ENCODE measurements around the gene SNURF.
"Not testable (repeated sequence)": the region's sequence is repeated elsewhere in the genome, so short reads cannot be mapped to it uniquely, and the experiment has no call there.

The SNURF gene

GRCh38 chr15:24971052-24971451, 16.3 kb downstream of the SNURF start:
- no peak for DNase-seq (ENCODE audit: low spot score)

- DNase-seq (ENCODE audit: low spot score): no peak
Observed at GRCh38 chr15:24971772-24972171, 17.0 kb downstream of the SNURF start.

GRCh38 chr15:24972707-24973106, 17.9 kb downstream of the SNURF start:
- not testable (repeated sequence) for DNase-seq (ENCODE audit: low spot score)

- DNase-seq (ENCODE audit: low spot score): no peak
Observed at GRCh38 chr15:24976932-24977331, 22.1 kb downstream of the SNURF start.

GRCh38 chr15:24977686-24978085, 22.9 kb downstream of the SNURF start:
- DNase-seq (ENCODE audit: low spot score): no peak

- DNase-seq (ENCODE audit: low spot score): no peak
Observed at GRCh38 chr15:24985224-24985623, 30.4 kb downstream of the SNURF start.

- no peak for DNase-seq (ENCODE audit: low spot score)
Observed at GRCh38 chr15:24986653-24987052, 31.9 kb downstream of the SNURF start.

Measured in RKO (cell line).